AG08396 (cell line): ENCODE measurements around the gene ERG28.

Experiments
- DNase-seq: peaks from one replicate; pipeline ENCODE4 v3.0.0; 2012; ENCODE audit warnings: low spot score, mixed read lengths

ERG28 gene

GRCh38 chr14:75658957-75659356, 1.7 kb downstream of the ERG28 start:
- no peak for DNase-seq

- no peak for DNase-seq
Observed at GRCh38 chr14:75657331-75657730, 3.3 kb downstream of the ERG28 start.

GRCh38 chr14:75655235-75655634, 5.4 kb downstream of the ERG28 start:
- DNase-seq, result no peak

- DNase-seq, result peak; percentile 70
Observed at GRCh38 chr14:75654127-75654732, 6.4 kb downstream of the ERG28 start.

- DNase-seq, result no peak
Observed at GRCh38 chr14:75653563-75653962, 7.1 kb downstream of the ERG28 start.

- DNase-seq, result no peak
Observed at GRCh38 chr14:75650253-75651058, 10.2 kb downstream of the ERG28 start.

DNA sequence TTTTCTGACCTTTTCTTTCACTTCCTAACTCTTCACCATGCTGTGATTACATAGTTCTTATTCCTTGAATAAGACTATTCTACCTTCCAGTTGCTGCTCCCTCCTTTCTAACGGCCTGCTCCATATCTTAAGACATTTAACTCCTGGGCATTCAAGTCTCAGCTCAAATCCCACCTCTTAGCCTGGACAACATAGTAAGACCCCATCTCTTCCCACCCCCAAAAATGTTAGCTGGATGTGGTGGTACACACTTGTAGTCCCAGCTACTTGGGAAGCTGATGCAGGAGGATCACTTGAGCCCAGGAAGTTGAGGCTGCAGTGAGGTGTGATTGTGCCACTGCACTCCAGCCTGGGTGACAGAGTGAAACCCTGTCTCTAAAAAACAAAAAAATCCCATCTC, 10.9 kb downstream of the ERG28 start:
- no peak for DNase-seq

GRCh38 chr14:75649337-75649736, 11.3 kb downstream of the ERG28 start:
- DNase-seq, result no peak

DNA sequence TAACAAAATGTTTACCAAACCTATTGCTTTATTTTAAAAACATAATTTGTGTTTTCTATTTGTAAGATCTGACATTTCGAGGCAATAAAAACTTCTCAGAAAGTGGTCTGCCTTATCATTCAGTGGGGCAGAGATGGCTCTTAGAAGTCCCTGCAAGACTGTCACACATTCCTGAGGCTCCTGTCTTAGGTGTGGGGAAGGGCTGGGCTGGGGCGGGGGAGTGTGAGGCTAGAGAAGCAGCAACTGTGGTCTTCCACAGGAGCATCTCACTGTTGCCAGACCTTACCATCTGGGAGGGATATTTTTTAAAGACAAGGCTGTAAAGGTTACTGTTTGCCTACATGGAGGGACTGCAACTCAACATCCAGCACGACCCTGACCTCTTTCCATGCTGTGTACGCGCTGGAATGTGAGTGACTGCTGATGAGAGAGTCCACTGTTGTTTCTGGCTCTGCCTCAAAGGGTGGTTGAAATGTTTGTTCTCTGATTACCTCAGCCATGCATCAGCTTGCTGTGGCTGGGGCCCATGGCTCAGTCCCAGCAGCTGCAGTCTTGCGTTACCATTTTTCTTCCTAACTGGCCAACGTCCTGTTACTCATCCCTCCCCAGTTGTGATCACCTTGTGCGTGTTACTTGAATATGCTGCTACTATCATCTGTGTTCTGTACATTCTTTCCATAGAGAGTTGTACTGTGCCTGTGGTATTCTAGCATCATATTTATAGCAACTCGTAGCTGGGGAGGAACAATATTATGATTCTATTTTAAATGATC, 12.4 kb downstream of the ERG28 start:
- peak; percentile 83 for DNase-seq

DNA sequence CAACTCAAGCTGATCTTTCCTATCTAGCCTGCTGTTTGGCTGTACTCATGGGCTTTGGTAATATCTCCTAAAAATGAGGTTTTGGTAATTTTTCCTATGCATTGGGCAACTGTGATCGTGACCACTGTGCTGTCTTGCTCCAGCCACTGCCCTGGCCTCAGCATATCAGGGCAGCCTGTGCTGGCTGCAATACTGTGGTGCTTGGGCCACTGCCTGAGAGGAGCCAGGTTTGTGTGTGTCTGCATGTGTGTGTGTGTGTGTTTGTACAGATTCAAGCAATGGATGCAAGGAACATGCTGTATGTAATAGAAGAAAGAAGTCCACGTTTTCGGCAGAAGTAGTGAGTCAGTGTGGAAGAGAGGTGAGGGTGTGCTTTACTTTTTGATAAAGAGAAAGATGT, 13.0 kb downstream of the ERG28 start:
- no peak for DNase-seq

GRCh38 chr14:75646762-75647161, 13.9 kb downstream of the ERG28 start:
- DNase-seq, result no peak

DNA sequence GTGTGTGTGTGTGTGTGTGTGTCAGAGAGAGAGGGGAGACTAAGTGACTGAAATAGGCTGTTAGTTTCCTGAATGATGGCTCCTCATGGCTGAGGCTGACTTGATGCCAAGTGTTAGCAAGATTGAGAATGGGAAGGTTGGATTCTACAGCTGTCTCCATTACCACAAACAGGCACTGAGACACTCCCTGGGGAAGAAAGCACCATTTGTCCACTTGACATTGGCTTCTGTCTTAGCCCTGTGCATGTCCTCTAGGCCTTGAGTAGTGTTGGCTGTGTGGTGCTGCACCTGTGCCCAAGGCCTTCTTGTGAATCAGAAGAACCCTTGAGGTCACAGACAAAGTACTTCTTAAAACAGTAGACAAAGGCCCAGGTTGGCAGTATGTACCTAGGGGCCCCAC, 15.6 kb downstream of the ERG28 start:
- DNase-seq, result no peak

DNA sequence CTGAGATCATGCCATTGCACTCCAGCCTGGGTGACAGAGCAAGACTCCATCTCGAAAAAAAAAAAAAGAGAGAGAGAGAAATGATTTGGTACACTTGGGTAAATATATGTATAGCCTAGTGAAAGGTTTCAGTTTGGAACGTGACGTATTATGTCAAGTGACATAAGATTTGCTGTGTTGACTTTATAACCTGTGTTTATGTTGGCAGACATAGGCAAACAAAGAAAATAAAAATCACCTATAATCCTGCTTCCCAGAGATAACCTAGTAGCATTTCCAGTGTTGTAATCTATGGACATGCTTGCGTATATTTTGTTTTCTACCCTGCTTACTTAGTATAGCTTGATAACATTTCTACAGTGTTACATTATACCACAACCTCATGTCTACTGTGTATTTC, 16.7 kb downstream of the ERG28 start:
- no peak for DNase-seq

DNA sequence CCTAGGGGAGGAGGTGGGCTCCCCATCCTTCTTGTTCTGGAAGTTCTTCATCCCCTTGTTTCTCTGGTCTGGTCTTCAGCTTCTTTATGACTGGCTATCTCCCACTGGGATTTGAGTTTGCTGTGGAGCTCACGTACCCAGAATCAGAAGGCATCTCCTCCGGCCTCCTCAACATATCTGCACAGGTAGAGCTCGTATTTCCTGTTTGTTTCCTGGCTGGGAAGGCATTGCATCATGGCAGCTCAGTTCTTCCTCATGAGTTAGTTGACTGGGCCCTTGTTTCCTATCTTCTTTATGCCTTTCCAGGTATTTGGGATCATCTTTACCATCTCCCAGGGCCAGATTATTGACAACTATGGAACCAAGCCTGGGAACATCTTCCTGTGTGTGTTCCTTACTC, 19.8 kb downstream of the ERG28 start:
- DNase-seq, result no peak

DNA sequence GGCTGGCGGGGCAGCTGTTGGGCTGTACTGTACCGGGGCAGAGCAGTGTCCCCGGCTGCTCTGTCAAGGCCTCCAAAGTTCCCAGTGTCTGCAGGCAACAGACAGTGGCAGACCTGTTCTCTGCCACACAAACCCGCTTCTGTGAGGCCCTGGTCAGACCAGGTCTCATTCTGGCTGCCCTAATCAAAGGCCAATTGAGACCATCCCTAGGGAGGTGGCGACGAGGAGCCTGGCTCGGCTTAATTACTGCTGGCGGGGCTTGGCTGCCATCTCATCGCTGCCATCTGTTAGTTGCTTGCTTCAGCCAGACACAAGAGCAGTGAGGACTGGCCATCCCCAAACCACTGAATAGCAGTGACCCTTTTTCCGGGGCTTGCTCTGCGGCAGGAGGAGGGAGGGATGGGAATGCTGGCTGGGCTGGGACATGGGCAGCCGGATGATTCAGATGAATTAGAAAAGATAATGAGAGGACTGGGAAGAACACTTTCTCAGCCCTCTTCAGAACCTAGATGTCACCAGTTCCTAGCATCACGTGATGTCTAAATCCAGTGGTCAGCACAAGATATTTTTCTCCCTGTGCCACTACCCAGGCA, 24.5 kb downstream of the ERG28 start:
- no peak for DNase-seq

- DNase-seq, result no peak
Observed at GRCh38 chr14:75634848-75635247, 25.8 kb downstream of the ERG28 start.

DNA sequence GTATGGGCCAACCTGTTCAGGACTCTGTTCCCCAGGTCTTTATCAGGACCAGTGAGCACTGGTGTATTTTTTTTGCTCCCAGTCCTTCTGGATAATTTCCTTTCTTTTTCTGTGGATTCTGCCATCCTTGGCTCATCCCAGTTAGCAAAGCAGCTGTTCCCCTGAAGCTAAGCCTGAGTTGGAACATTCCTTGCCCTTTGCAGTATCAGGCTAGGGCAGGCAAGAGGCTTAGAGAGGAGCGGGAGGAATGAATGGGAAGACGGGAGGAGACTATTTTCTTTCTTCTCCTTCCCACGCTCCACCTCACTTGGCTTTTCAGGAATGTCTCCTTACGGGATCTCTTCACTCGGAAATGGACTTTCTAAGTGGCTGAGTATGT, 29.2 kb downstream of the ERG28 start:
- no peak for DNase-seq

GRCh38 chr14:75630695-75631452, 29.8 kb downstream of the ERG28 start:
- DNase-seq, result no peak

DNA sequence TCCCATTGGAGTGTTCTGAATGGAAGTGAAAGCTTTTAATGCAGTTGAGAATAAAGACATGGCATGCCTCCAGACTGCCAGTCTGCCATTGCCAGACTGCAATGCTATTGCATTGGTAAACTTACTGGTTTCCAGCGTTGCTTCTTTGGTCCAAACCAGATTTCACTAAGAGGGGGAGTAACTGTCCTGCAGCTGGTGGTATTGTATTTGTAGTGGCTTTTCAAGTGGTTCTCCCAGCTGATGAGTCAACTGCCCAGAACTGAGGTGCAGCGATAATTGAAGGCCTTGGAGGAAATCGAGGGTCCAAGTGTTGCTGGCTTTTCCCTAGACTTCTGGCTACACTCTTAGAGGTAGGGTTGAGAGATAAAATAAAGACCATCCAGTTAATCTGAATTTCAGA, 31.9 kb downstream of the ERG28 start:
- no peak for DNase-seq

- DNase-seq, result no peak
Observed at GRCh38 chr14:75627406-75627805, 33.3 kb downstream of the ERG28 start.

DNA sequence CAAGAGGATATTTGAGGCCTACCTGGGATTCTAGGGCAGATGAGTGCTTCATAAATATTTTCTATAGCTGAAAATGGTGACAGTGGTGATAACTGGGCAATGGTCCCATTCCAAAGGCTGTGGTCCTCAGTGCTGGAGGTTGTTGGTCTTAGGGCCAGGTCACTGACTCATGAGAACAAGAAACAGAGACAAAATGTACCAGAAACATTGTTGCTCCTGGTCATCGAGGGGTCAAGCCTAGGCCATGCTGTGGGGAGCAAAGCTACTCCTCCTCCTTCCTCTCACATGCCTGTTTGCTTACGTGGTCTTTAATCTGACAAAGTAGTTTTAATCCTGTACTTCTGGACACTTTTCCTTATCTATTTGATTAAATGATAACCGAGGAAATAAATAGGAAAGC, 33.8 kb downstream of the ERG28 start:
- no peak for DNase-seq

DNA sequence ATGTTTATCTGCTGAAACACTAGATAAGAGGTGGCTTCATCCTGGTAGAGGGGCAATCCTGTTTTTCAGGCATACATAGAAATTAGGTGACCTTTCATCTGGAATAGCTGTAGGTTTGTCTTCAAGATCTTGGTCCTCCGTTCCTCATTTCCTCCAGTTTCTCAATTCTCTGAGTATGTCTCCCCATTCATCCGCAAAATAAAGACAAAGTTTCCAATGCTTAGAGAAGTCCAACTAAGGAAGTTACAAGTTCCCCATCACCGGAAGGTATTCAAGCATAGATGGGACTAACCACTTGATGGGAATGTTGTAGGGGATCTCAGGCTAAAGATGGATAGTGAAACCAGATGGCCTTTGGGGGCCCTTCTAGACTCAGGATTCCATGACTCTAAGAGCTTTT, 34.3 kb downstream of the ERG28 start:
- DNase-seq, result no peak
